Cardiac muscle cell (in vitro differentiated cells and primary cell): Measurements from ENCODE around the gene COL2A1. TPM values are rescaled to one million over a fixed set of nuclear protein-coding genes. Genes with fewer than 3 reads are reported as not detected.

ENCODE experiments used
- DNase-seq, 2 donors: peaks; one replicate each; pipeline versions ENCODE4 v3.0.0 to v3.0.0-alpha.2; 2010 to 2017; ENCODE audit warnings: low read depth in 1 of 2, low spot score in 1 of 2
- H3K27ac ChIP-seq: fragments of 200-600 bp; sonication (generic); 2 replicates; pipeline ENCODE4 v1.5.1; 2016
- H3K27me3 ChIP-seq: fragments of 200-600 bp; sonication (generic); 2 replicates; pipeline ENCODE4 v1.6.0; 2016; ENCODE audit warnings: control low read depth
- H3K36me3 ChIP-seq: fragments of 200-600 bp; sonication (generic); 2 replicates; pipeline ENCODE4 v1.5.1; 2016; ENCODE audit warnings: control low read depth
- H3K4me1 ChIP-seq: fragments of 200-600 bp; sonication (generic); 2 replicates; pipeline ENCODE4 v1.8.1; 2017; ENCODE audit warnings: low read depth, mild to moderate bottlenecking, mixed run types
- H3K4me3 ChIP-seq: fragments of 200-600 bp; sonication (generic); 2 replicates; pipeline ENCODE4 v1.5.1; 2016; ENCODE audit warnings: mild to moderate bottlenecking
- H3K9me3 ChIP-seq: fragments of 200-600 bp; sonication (generic); 2 replicates; pipeline ENCODE4 v1.5.1; 2017; ENCODE audit warnings: low read depth, mild to moderate bottlenecking, control low read depth
- CTCF ChIP-seq: IDR thresholded peaks from 2 replicates; pipeline ENCODE4 v1.5.1; 2012; ENCODE audit warnings: low read depth, mild to moderate bottlenecking, low read length
- polyA plus RNA-seq: library from polyadenylated mRNA; unstranded; fragments of >200 nt; fragmentation: Nextera tagmentation; extraction: Ambion mirVana; gene quantifications from 2 replicates; pipeline ENCODE4 v1.2.1, GENCODE V29; 2016
- total RNA-seq: library from RNA; depleted of rRNA; stranded (reverse); fragments of >200 nt; gene quantifications from 2 replicates; pipeline ENCODE4 v1.2.3, GENCODE V29; 2016

COL2A1 gene
- total and polyA plus RNA-seq, 2 experiments from 2014 or later: 261 to 596 TPM

- peaks cover 47% of the 10 kb centered on the region for H3K36me3 ChIP-seq
- no peaks in the 10 kb centered on the region for H3K4me1 ChIP-seq
- no peaks in the 10 kb centered on the region for H3K9me3 ChIP-seq
- TF ChIP-seq CTCF: no peak
- DNase-seq: no peak
- no peaks in the 10 kb centered on the region for H3K27me3 ChIP-seq
- H3K4me3 ChIP-seq: no peak overlapping the region
- no peak overlapping the region for H3K27ac ChIP-seq
Observed at GRCh38 chr12:47984331-47984801, 19.9 kb downstream of the COL2A1 start.

- no peak for DNase-seq
- H3K27me3 ChIP-seq: no peaks in the 10 kb centered on the region
- no peak overlapping the region for H3K4me3 ChIP-seq
- TF ChIP-seq CTCF: no peak
- no peaks in the 10 kb centered on the region for H3K4me1 ChIP-seq
- H3K27ac ChIP-seq: no peak overlapping the region
- no peaks in the 10 kb centered on the region for H3K9me3 ChIP-seq
- peaks cover 52% of the 10 kb centered on the region for H3K36me3 ChIP-seq
Observed at GRCh38 chr12:47983541-47984115, 20.6 kb downstream of the COL2A1 start.

- no peak for DNase-seq
- H3K27ac ChIP-seq: no peak overlapping the region
- no peaks in the 10 kb centered on the region for H3K4me1 ChIP-seq
- no peaks in the 10 kb centered on the region for H3K27me3 ChIP-seq
- H3K36me3 ChIP-seq: peaks cover 53% of the 10 kb centered on the region
- H3K9me3 ChIP-seq: no peaks in the 10 kb centered on the region
- no peak overlapping the region for H3K4me3 ChIP-seq
- TF ChIP-seq CTCF: no peak
Observed at GRCh38 chr12:47982770-47983169, 21.5 kb downstream of the COL2A1 start.

GRCh38 chr12:47982311-47982710 is 22.0 kb downstream of the COL2A1 start:
- Histone ChIP-seq H3K9me3 (no peaks in the 10 kb centered on the region), H3K27ac (no peak overlapping the region), H3K4me3 (no peak overlapping the region), H3K36me3 (peaks cover 50% of the 10 kb centered on the region), H3K27me3 (no peaks in the 10 kb centered on the region), H3K4me1 (no peaks in the 10 kb centered on the region)
- DNase-seq: no peak
- no peak for TF ChIP-seq CTCF

GRCh38 chr12:47981496-47982260 is 22.6 kb downstream of the COL2A1 start:
- no peaks in the 10 kb centered on the region for H3K4me1 ChIP-seq
- H3K36me3 ChIP-seq: peaks cover 46% of the 10 kb centered on the region
- no peak for DNase-seq
- H3K27ac ChIP-seq: no peak overlapping the region
- TF ChIP-seq CTCF: no peak
- no peaks in the 10 kb centered on the region for H3K9me3 ChIP-seq
- no peak overlapping the region for H3K4me3 ChIP-seq
- H3K27me3 ChIP-seq: no peaks in the 10 kb centered on the region
